ENCODE data around the gene ARPIN.
"Not testable (repeated sequence)": the region's sequence is repeated elsewhere in the genome, so short reads cannot be mapped to it uniquely, and the experiment has no call there.

Gene ARPIN

DNA sequence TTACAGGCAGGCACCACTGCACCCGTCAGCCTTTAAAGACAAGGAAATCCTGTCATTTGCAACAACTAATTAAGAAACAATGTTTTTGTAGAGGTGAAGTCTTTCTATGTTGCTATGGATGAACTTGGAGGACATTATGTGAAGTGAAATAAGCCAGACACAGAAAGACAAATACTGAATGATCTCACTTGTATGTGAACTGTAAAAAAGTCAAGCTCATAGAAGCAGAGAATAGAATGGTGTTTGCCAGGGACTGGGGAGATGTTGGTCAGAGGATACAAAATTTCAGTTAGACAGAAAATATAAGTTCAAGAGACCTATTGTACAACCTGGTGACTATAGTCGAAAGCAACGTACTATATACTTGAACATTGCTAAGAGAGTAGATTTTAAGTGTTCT, 27.2 kb upstream of the ARPIN start:
- no peaks in the 10 kb centered on the region for H3K4me1 ChIP-seq (ENCODE audit: control insufficient read depth, low read length)
- no peaks in the 10 kb centered on the region for H3K9me2 ChIP-seq (replicated peaks; ENCODE audit: control insufficient read depth, low read length)
- no peaks in the 10 kb centered on the region for H4K20me1 ChIP-seq (ENCODE audit: control insufficient read depth, insufficient read depth, low read depth, low read length)
- no peaks in the 10 kb centered on the region for H3F3A ChIP-seq (ENCODE audit: control insufficient read depth, insufficient read depth)
- H3K9me3 ChIP-seq (ENCODE audit: control insufficient read depth, insufficient read depth, low read length): no peaks in the 10 kb centered on the region
- no peaks in the 10 kb centered on the region for H3K79me2 ChIP-seq (ENCODE audit: control insufficient read depth, low read length)
- H3K4me2 ChIP-seq (ENCODE audit: low read length): no peak overlapping the region
- no peak overlapping the region for H3K4me3 ChIP-seq (ENCODE audit: low read length)
- TF ChIP-seq EZH2phosphoT487 (IDR thresholded peaks at IDR 0.05; ENCODE audit: borderline replicate concordance, low read length): no peak
- TF ChIP-seq, protein P1, sequence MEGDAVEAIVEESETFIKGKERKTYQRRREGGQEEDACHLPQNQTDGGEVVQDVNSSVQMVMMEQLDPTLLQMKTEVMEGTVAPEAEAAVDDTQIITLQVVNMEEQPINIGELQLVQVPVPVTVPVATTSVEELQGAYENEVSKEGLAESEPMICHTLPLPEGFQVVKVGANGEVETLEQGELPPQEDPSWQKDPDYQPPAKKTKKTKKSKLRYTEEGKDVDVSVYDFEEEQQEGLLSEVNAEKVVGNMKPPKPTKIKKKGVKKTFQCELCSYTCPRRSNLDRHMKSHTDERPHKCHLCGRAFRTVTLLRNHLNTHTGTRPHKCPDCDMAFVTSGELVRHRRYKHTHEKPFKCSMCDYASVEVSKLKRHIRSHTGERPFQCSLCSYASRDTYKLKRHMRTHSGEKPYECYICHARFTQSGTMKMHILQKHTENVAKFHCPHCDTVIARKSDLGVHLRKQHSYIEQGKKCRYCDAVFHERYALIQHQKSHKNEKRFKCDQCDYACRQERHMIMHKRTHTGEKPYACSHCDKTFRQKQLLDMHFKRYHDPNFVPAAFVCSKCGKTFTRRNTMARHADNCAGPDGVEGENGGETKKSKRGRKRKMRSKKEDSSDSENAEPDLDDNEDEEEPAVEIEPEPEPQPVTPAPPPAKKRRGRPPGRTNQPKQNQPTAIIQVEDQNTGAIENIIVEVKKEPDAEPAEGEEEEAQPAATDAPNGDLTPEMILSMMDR (IDR thresholded peaks at IDR 0.05; ENCODE audit: low read depth, low read length, poor library complexity, severe bottlenecking): no peak
- H3K27ac ChIP-seq (ENCODE audit: low read depth, low read length): no peak overlapping the region
- peaks cover 10% of the 10 kb centered on the region; the same call in 1 of the 2 replicates for H3K27me3 ChIP-seq (ENCODE audit: control insufficient read depth, low read length)
- no peaks in the 10 kb centered on the region for H3K36me3 ChIP-seq (ENCODE audit: control insufficient read depth, low read length)

DNA sequence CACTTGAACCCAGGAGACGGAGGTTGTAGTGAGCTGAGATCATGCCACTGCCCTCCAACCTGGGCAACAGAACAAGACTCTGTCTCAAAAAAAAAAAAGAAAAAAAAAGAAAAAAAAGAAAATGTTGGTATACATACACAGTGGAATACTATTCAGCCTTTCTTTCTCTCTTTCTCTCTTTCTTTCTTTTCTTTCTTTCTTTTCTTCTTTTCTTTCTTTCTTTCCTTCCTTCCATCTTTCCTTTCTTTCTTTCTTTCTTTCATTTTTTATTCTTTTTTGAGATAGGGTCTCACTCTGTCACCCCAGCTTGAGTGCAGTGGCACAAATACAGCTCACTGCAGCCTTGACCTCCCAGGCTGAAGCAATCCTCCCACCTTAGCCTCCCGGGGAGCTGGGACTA, 26.6 kb upstream of the ARPIN start:
- not testable (repeated sequence) for H3K27me3 ChIP-seq (ENCODE audit: control insufficient read depth, low read length); H3K36me3 ChIP-seq (ENCODE audit: control insufficient read depth, low read length); H4K20me1 ChIP-seq (ENCODE audit: control insufficient read depth, insufficient read depth, low read depth, low read length); H3K4me2 ChIP-seq (ENCODE audit: low read length); H3F3A ChIP-seq (ENCODE audit: control insufficient read depth, insufficient read depth); H3K9me2 ChIP-seq (replicated peaks; ENCODE audit: control insufficient read depth, low read length); H3K4me3 ChIP-seq (ENCODE audit: low read length); H3K9me3 ChIP-seq (ENCODE audit: control insufficient read depth, insufficient read depth, low read length); H3K27ac ChIP-seq (ENCODE audit: low read depth, low read length); H3K4me1 ChIP-seq (ENCODE audit: control insufficient read depth, low read length); H3K79me2 ChIP-seq (ENCODE audit: control insufficient read depth, low read length)

DNA sequence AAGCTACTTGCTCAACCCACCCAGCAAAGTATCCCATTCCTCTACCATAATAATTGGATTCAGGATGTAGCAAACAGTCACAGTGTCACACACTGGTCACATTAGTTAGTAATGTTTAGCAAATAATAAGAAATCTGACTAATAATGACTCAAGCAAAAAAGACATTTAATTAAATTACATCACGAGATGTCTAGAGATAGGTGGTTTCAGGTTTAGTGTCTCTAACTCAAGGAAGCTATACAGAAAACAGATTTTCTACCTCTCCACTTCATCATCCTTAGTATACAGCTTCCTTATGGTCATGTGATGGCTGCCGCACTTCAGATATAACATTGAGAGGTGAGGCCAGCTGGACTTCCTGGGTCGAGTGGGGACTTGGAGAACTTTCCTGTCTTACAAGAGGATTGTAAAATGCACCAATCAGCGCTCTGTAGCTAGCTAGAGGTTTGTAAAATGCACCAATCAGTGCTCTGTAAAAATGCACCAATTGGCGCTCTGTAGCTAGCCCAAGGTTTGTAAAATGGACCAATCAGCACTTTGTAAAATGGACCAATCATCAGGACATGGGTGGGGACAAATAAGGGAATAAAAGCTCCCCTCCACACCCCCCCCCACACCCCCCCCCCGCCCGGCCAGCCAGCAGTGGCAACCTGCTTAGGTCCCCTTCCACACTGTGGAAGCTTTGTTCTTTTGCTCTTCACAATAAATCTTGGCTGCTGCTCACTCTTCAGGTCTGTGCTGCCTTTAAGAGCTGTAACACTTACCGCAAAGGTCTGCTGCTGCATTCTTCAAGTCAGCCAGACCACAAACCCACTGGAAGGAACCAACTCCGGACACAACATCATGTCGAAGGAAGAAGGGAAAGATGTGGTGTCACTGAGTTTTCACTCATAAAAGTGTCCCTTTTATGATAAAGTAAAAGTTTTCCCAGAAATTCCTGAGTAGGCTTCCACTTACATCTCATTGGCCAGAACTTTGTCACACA, 24.9 kb upstream of the ARPIN start:
- Histone ChIP-seq H3K79me2 (ENCODE audit: control insufficient read depth, low read length) (no peaks in the 10 kb centered on the region), H3K9me3 (ENCODE audit: control insufficient read depth, insufficient read depth, low read length) (no peaks in the 10 kb centered on the region), H3K4me2 (ENCODE audit: low read length) (no peak overlapping the region), H3K36me3 (ENCODE audit: control insufficient read depth, low read length) (no peaks in the 10 kb centered on the region), H3K4me1 (ENCODE audit: control insufficient read depth, low read length) (no peaks in the 10 kb centered on the region), H3F3A (ENCODE audit: control insufficient read depth, insufficient read depth) (no peaks in the 10 kb centered on the region), H3K27ac (ENCODE audit: low read depth, low read length) (no peak overlapping the region), H3K4me3 (ENCODE audit: low read length) (no peak overlapping the region), H3K9me2 (replicated peaks; ENCODE audit: control insufficient read depth, low read length) (no peaks in the 10 kb centered on the region), H4K20me1 (ENCODE audit: control insufficient read depth, insufficient read depth, low read depth, low read length) (no peaks in the 10 kb centered on the region), H3K27me3 (ENCODE audit: control insufficient read depth, low read length) (peaks cover 15% of the 10 kb centered on the region; the same call in 1 of the 2 replicates)
- TF ChIP-seq, protein P1 (IDR thresholded peaks at IDR 0.05; ENCODE audit: low read depth, low read length, poor library complexity, severe bottlenecking): no peak
- no peak for TF ChIP-seq EZH2phosphoT487 (IDR thresholded peaks at IDR 0.05; ENCODE audit: borderline replicate concordance, low read length)

DNA sequence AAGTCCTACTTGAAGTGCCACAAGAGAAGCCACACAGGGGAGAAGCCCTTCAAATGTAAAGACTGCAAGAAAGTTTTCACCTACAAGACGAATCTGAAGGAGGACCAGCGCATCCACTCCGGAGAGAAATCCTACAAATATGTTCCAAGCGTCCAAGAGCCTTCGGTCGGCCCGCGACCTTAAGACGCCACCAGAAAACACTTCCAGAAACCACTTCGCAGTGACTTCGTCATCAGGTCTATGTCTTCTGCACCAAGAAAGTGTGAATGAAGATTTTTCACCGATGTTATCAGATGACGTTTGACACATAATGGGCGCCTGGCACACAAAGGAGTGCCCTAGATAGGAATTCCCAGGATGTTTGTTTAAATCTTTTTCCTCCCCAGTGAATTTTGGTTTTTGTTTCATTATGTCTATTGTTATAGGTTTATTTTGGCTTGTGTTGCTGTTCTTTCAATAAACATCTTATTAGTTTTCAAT, 24.1 kb upstream of the ARPIN start:
- H3K4me1 ChIP-seq (ENCODE audit: control insufficient read depth, low read length): no peaks in the 10 kb centered on the region
- H3K9me2 ChIP-seq (replicated peaks; ENCODE audit: control insufficient read depth, low read length): no peaks in the 10 kb centered on the region
- no peaks in the 10 kb centered on the region for H3K36me3 ChIP-seq (ENCODE audit: control insufficient read depth, low read length)
- H3K4me2 ChIP-seq (ENCODE audit: low read length): no peak overlapping the region
- no peak overlapping the region for H3K4me3 ChIP-seq (ENCODE audit: low read length)
- peaks cover 21% of the 10 kb centered on the region for H3K27me3 ChIP-seq (ENCODE audit: control insufficient read depth, low read length)
- TF ChIP-seq EZH2phosphoT487 (IDR thresholded peaks at IDR 0.05; ENCODE audit: borderline replicate concordance, low read length): no peak
- TF ChIP-seq, protein P1 (IDR thresholded peaks at IDR 0.05; ENCODE audit: low read depth, low read length, poor library complexity, severe bottlenecking): no peak
- no peaks in the 10 kb centered on the region for H3F3A ChIP-seq (ENCODE audit: control insufficient read depth, insufficient read depth)
- H3K27ac ChIP-seq (ENCODE audit: low read depth, low read length): no peak overlapping the region
- no peaks in the 10 kb centered on the region for H3K9me3 ChIP-seq (ENCODE audit: control insufficient read depth, insufficient read depth, low read length)
- H3K79me2 ChIP-seq (ENCODE audit: control insufficient read depth, low read length): no peaks in the 10 kb centered on the region
- no peaks in the 10 kb centered on the region for H4K20me1 ChIP-seq (ENCODE audit: control insufficient read depth, insufficient read depth, low read depth, low read length)
